Stomach smooth muscle (tissue), 2 donors: Measurements from ENCODE around the gene GDNF.

Experiments
- H3K27ac ChIP-seq: one replicate; pipeline ENCODE4 v1.7.0; 2013; ENCODE audit warnings: mild to moderate bottlenecking, low read length, inconsistent platforms
- H3K27me3 ChIP-seq, 2 donors: one replicate each; pipeline ENCODE4 v1.7.0; 2013; ENCODE audit warnings: low read length in 2 of 2; ENCODE audit not compliant: insufficient read depth in 2 of 2, control insufficient read depth in 1 of 2
- H3K36me3 ChIP-seq, 2 donors: one replicate each; pipeline ENCODE4 v1.7.0; 2013; ENCODE audit warnings: low read length in 2 of 2; ENCODE audit not compliant: control insufficient read depth in 2 of 2, insufficient read depth in 2 of 2
- H3K4me1 ChIP-seq: one replicate; pipeline ENCODE4 v1.7.0; 2013; ENCODE audit warnings: low read length; ENCODE audit not compliant: control insufficient read depth, insufficient read depth
- H3K4me3 ChIP-seq, 2 donors: one replicate each; pipeline ENCODE4 v1.7.0; 2013; ENCODE audit warnings: low read length in 2 of 2
- H3K9ac ChIP-seq, 2 donors: one replicate each; pipeline ENCODE4 v1.7.0; 2013; ENCODE audit warnings: low read length in 2 of 2, mild to moderate bottlenecking in 1 of 2
- H3K9me3 ChIP-seq, 2 donors: one replicate each; pipeline ENCODE4 v1.7.0; 2013; ENCODE audit warnings: low read length in 2 of 2; ENCODE audit not compliant: control insufficient read depth in 2 of 2
- donor health status: healthy.
- donor health status: Pancreatic carcinoma.

Gene GDNF

DNA sequence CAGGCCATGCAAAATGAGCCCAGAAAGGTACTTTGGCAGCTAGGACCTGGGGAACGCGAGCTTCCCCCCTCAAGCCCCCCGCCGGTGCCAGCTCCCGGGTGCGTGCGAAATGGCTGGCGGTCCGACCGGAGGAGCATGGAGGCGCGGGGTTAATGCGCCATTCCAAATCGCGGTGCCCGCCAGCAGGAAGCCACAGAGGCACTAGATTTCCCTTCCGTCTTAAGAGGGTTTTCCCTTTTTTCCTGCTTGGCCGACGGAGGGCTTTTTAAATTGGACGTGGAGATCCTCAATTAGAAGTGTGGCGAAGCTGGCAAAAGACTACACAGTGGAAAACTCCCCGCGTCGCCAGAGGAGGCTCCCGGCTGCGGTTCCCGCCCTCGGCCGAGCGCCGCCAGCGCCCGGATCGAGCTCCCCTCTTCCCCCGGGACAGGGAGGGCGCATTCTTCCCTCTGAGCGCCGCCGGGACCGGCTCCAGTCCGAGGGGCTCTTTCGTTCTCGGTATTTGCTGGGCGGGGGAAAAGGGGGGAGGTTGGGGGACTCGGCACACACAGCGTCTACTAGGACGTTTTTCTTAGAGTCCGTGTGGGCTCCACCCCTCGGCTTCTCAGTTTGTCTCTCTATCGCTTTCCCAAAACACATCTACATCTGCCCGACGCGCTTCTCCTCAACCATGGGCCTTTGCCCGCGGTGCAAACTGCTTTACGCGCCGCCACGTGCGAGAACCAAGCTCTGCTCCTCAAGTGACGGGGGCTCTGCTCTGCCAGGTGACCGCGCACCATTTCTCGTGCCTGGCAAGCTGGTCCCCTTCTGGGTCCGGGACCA lies 3.0 kb downstream of the GDNF start:
- H3K27ac ChIP-seq = peak overlapping the region; percentile 80
- H3K9me3 ChIP-seq = no peaks in the 10 kb centered on the region
- H3K4me3 ChIP-seq = peak overlapping the region; percentile 84 to 87
- no peaks in the 10 kb centered on the region for H3K36me3 ChIP-seq
- peaks cover 0 to 5% of the 10 kb centered on the region in 2 donors for H3K27me3 ChIP-seq
- H3K4me1 ChIP-seq = peaks cover 76% of the 10 kb centered on the region
- peak overlapping the region; percentile 58 to 78 for H3K9ac ChIP-seq

GRCh38 chr5:37836235-37836591 lies 3.6 kb downstream of the GDNF start:
- peak overlapping the region; percentile 5 to 78 for H3K9ac ChIP-seq
- peak overlapping the region; percentile 80 for H3K27ac ChIP-seq
- peaks cover 79% of the 10 kb centered on the region for H3K4me1 ChIP-seq
- peak overlapping the region; percentile 84 to 87 for H3K4me3 ChIP-seq
- peaks cover 0 to 5% of the 10 kb centered on the region in 2 donors for H3K27me3 ChIP-seq
- no peaks in the 10 kb centered on the region for H3K9me3 ChIP-seq
- H3K36me3 ChIP-seq = no peaks in the 10 kb centered on the region

GRCh38 chr5:37835380-37835973 lies 4.4 kb downstream of the GDNF start:
- peak overlapping the region; percentile 50 to 84 for H3K4me3 ChIP-seq
- H3K9me3 ChIP-seq = no peaks in the 10 kb centered on the region
- H3K27me3 ChIP-seq = peaks cover 0 to 5% of the 10 kb centered on the region in 2 donors
- no peaks in the 10 kb centered on the region for H3K36me3 ChIP-seq
- peak overlapping the region; percentile 45 to 51 for H3K9ac ChIP-seq
- peaks cover 71% of the 10 kb centered on the region for H3K4me1 ChIP-seq
- H3K27ac ChIP-seq = peak overlapping the region; percentile 84

DNA sequence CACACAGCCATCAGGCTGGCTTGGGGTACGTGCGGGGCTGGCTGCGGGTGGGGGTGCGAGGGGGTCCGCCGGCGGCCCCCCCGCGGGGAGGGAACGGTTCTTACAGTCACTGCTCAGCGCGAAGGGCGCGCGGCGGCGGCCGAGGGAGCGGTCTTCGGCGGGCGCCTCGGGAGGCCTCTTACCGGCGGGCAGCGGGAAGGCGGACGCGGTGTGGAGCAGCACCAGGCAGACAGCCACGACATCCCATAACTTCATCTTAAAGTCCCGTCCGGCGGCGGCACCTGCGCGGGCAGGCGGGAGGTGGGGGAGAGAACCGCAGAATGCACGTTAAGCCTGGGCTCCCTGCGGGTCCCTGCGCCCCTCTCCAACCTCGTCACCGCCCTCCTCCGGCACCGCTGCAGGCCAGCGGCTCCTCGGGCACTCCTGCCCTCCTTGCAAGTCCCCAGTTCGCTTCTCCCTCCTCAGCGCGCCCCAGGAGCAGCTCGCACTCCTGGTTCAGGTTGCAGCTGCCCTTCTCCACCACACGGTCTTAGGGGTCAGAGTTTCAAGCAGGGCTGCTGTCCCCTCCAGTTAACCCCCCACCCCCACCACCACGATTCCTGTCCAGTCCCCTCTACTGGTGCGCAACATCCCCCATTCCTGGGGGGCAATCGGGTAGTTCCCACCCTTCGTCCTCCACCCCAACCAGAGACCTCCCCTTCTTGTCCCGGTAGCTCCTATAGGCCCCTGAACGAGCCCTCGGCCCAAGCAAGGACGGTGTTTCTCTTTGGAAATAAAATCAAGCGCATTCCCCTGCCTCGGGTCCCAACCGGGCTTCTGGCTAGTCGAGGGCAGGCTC lies 5.1 kb downstream of the GDNF start:
- H3K9ac ChIP-seq = peak overlapping the region; percentile 51
- no peaks in the 10 kb centered on the region for H3K9me3 ChIP-seq
- peak overlapping the region; percentile 50 to 84 for H3K4me3 ChIP-seq
- peaks cover 66% of the 10 kb centered on the region for H3K4me1 ChIP-seq
- H3K36me3 ChIP-seq = no peaks in the 10 kb centered on the region
- peaks cover 0 to 5% of the 10 kb centered on the region in 2 donors for H3K27me3 ChIP-seq
- peak overlapping the region; percentile 84 for H3K27ac ChIP-seq

DNA sequence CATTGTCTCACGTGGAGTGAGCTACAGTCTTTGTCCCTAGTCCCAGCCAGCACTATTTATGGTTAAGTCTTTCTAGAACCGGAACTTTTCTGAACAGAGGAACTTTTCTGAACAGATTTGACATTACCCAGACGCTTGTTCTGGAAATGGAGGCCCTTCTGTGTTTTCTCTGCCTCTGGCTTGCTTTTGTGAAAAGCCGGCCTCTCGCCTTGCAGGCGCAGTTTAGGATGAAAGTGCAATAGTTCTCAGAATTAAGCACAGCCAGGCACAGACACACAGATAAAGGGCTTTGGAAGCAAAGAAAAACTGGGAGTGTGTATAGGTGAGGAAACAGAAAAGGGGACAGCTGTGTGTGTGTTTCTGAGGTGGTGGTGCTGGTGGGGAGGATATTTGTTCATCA lies 5.9 kb downstream of the GDNF start:
- peaks cover 0 to 2% of the 10 kb centered on the region in 2 donors for H3K27me3 ChIP-seq
- peak overlapping the region; percentile 84 for H3K27ac ChIP-seq
- H3K4me3 ChIP-seq = peak overlapping the region; percentile 50 to 84
- peaks cover 64% of the 10 kb centered on the region for H3K4me1 ChIP-seq
- H3K9ac ChIP-seq = peak overlapping the region; percentile 42 to 51
- no peaks in the 10 kb centered on the region for H3K9me3 ChIP-seq
- no peaks in the 10 kb centered on the region for H3K36me3 ChIP-seq

DNA sequence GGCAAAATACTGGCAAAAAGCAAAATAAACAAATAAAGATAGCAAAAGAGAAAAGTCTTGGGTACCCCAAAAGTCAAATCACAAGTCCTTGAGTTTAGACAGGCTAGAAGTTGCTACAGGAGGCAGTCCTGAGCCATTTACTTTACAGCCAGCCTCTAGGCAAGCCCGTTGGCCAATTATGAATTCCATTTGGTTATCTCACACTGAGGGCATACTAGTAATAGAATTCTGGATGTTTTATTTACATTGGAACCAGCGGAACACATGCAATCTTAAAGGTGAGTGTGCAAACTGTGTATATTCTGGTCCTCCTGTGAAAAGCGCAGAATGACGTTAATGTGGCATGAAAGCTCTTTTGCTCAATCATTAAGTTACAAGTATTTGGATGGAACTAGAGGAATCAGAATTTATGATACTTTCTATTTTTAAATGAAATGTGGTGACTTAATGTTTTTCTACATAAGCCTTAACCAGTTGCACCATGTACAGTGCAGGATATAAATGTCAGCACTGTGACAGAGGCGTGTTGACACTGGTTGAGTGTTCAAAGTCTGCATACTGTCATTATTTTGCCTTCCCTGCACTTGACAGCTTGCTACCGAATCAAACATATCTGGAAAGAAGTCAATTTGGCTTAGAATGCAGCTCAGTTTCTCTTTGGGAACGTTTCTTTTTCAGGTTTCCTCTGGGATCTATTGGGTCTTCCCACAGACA lies 7.9 kb downstream of the GDNF start:
- no peak overlapping the region for H3K9ac ChIP-seq
- no peak overlapping the region for H3K27ac ChIP-seq
- no peaks in the 10 kb centered on the region for H3K36me3 ChIP-seq
- no peaks in the 10 kb centered on the region for H3K27me3 ChIP-seq
- peak overlapping the region in 1 of 2 donors; percentile 8 for H3K4me3 ChIP-seq
- no peaks in the 10 kb centered on the region for H3K9me3 ChIP-seq
- peaks cover 51% of the 10 kb centered on the region for H3K4me1 ChIP-seq

GRCh38 chr5:37830348-37830747 lies 9.5 kb downstream of the GDNF start:
- H3K9ac ChIP-seq = no peak overlapping the region
- peaks cover 2 to 4% of the 10 kb centered on the region in 2 donors for H3K36me3 ChIP-seq
- H3K4me3 ChIP-seq = no peak overlapping the region
- H3K27ac ChIP-seq = no peak overlapping the region
- no peaks in the 10 kb centered on the region for H3K27me3 ChIP-seq
- no peaks in the 10 kb centered on the region for H3K9me3 ChIP-seq
- H3K4me1 ChIP-seq = peaks cover 37% of the 10 kb centered on the region

DNA sequence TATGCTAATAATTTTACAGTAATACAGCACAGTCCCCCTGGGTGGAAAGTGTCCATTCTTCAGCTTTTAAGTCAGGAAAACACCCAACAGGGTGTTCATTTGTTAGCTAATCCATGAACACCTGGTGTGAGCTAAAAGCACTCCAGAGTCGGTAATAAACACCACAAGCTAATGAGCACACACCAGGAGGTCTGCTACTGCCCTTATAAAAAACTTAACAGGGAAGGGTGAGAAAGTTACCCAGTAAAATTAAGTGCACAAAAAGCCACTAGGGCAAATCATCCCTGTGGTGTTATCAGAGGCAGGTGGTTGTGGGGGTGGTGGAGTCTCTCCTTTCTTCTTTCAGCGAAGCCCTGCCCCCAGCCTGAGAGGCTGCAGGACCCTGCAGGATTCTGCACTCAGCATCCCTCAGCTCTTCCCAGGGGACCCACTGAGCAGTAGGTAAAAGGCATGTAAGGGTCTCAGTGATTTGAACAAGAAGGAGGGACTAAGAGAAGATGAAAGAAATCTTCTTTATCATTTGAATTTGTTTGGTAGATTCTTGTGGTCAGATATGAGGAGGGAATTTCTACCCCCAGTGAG lies 14.4 kb downstream of the GDNF start:
- no peak overlapping the region for H3K27ac ChIP-seq
- H3K9me3 ChIP-seq = no peaks in the 10 kb centered on the region
- H3K9ac ChIP-seq = no peak overlapping the region
- H3K4me1 ChIP-seq = peaks cover 5% of the 10 kb centered on the region
- peaks cover 4 to 8% of the 10 kb centered on the region in 2 donors for H3K36me3 ChIP-seq
- no peaks in the 10 kb centered on the region for H3K27me3 ChIP-seq
- H3K4me3 ChIP-seq = no peak overlapping the region

DNA sequence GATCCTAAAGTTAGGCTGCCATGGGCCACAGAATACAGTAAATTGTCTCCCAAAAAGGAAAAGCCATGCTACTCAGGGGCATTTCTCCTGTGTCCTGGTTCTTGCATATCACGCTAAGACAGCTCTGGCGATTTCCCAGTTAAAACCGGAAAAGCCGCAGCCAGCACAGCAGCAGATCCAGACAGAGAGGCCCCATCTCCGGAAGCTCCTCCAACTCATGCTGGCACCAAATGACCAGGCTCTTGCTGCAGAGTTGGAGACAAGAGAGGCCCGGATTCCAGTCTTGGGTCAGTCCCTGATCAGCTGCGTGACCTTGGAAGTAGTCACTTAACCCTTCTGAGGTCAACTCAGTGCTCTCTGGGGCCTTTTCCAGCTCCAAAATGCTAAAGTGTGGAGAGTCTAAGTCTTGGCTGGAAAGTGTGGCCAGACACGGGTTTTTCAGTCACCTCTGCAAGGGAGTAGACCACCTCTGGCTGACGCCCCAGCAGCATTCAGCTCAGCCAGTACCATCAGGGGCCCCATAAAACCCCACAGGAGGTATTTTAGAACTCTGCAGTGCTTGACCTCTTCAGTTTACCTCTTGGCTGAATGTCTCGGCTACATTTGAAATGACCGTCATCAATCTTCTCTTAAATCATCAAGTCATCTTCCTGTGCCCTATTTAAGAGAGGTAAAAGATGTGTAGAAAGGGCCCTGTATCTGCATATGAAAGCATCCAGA lies 16.2 kb downstream of the GDNF start:
- no peak overlapping the region for H3K27ac ChIP-seq
- no peak overlapping the region for H3K9ac ChIP-seq
- peaks cover 4 to 8% of the 10 kb centered on the region in 2 donors for H3K36me3 ChIP-seq

More for the DNA sequence above, 16.2 kb downstream of the GDNF start:
- Histone ChIP-seq H3K4me1 (peaks cover 3% of the 10 kb centered on the region), H3K9me3 (no peaks in the 10 kb centered on the region), H3K27me3 (no peaks in the 10 kb centered on the region), H3K4me3 (no peak overlapping the region)
